ENCODE results near the gene CPD. TPM values are rescaled to one million over a fixed set of nuclear protein-coding genes. Genes with fewer than 3 reads are reported as not detected.
"Not testable (repeated sequence)": the region's sequence is repeated elsewhere in the genome, so short reads cannot be mapped to it uniquely, and the experiment has no call there.

Gene CPD
- total RNA-seq, 1 donor from 2014 or later, result 33.4 TPM

GRCh38 chr17:30345089-30345433 lies 33.7 kb upstream of the CPD start:
- intact Hi-C loops (cut with micrococcal nuclease), result no loop called here
- H3K4me3 Mint-ChIP-seq, result no peak overlapping the region

GRCh38 chr17:30345527-30346075 lies 33.1 kb upstream of the CPD start:
- Mint-ChIP-seq H3K27ac (no peak overlapping the region), H3K4me3 (no peak overlapping the region), H3K4me1 (peaks cover 10% of the 10 kb centered on the region), H3K36me3 (ENCODE audit: low read depth) (no peaks in the 10 kb centered on the region), H3K27me3 (no peaks in the 10 kb centered on the region), H3K9me3 (no peaks in the 10 kb centered on the region)
- intact Hi-C loops (cut with micrococcal nuclease), result no loop called here
- DNase-seq, result no peak

More at GRCh38 chr17:30345089-30345433, 33.7 kb upstream of the CPD start:
- no peaks in the 10 kb centered on the region for H3K9me3 Mint-ChIP-seq
- no peak for DNase-seq
- H3K27ac Mint-ChIP-seq, result no peak overlapping the region
- H3K36me3 Mint-ChIP-seq (ENCODE audit: low read depth), result no peaks in the 10 kb centered on the region
- H3K4me1 Mint-ChIP-seq, result peaks cover 13% of the 10 kb centered on the region
- no peaks in the 10 kb centered on the region for H3K27me3 Mint-ChIP-seq

GRCh38 chr17:30346221-30346795 lies 32.4 kb upstream of the CPD start:
- Mint-ChIP-seq H3K27ac (no peak overlapping the region), H3K27me3 (no peaks in the 10 kb centered on the region), H3K4me3 (no peak overlapping the region), H3K9me3 (no peaks in the 10 kb centered on the region), H3K4me1 (peaks cover 10% of the 10 kb centered on the region), H3K36me3 (ENCODE audit: low read depth) (no peaks in the 10 kb centered on the region)
- intact Hi-C loops (cut with micrococcal nuclease), result no loop called here
- no peak for DNase-seq

DNA sequence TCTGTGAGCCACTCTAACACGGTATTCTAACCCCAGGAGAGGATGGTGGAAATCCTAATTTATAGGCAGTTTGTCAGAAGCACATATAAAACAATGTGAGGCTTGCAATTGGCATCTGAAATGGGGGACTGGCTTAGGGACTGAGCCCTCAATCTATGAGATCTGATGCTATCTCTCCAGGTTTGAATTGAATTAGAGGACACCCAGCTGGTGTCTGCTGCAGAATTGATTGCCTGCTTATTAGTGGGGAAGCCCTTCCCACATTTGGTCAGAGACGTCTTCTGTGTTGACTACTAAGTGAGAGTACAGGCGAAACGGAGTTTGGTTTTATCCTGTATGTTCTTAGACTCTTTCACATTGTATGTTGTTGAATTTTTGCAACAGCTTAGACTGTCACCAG lies 31.2 kb upstream of the CPD start:
- no peak for DNase-seq
- no peaks in the 10 kb centered on the region for H3K36me3 Mint-ChIP-seq (ENCODE audit: low read depth)
- intact Hi-C loops (cut with micrococcal nuclease), result no loop called here
- peaks cover 9% of the 10 kb centered on the region for H3K4me1 Mint-ChIP-seq
- no peak overlapping the region for H3K27ac Mint-ChIP-seq
- H3K9me3 Mint-ChIP-seq, result no peaks in the 10 kb centered on the region
- H3K4me3 Mint-ChIP-seq, result no peak overlapping the region
- H3K27me3 Mint-ChIP-seq, result no peaks in the 10 kb centered on the region

GRCh38 chr17:30349252-30349651 lies 29.5 kb upstream of the CPD start:
- no peaks in the 10 kb centered on the region for H3K27me3 Mint-ChIP-seq
- H3K4me3 Mint-ChIP-seq, result no peak overlapping the region
- intact Hi-C loops (cut with micrococcal nuclease), result no loop called here
- H3K27ac Mint-ChIP-seq, result no peak overlapping the region
- no peaks in the 10 kb centered on the region for H3K9me3 Mint-ChIP-seq
- H3K4me1 Mint-ChIP-seq, result peaks cover 9% of the 10 kb centered on the region
- DNase-seq, result no peak
- no peaks in the 10 kb centered on the region for H3K36me3 Mint-ChIP-seq (ENCODE audit: low read depth)

- H3K4me1 Mint-ChIP-seq; H3K9me3 Mint-ChIP-seq; intact Hi-C loops (cut with micrococcal nuclease); H3K4me3 Mint-ChIP-seq; DNase-seq; H3K36me3 Mint-ChIP-seq (ENCODE audit: low read depth); H3K27me3 Mint-ChIP-seq; H3K27ac Mint-ChIP-seq: not testable (repeated sequence)
Measured at GRCh38 chr17:30351263-30351662, 27.5 kb upstream of the CPD start.

DNA sequence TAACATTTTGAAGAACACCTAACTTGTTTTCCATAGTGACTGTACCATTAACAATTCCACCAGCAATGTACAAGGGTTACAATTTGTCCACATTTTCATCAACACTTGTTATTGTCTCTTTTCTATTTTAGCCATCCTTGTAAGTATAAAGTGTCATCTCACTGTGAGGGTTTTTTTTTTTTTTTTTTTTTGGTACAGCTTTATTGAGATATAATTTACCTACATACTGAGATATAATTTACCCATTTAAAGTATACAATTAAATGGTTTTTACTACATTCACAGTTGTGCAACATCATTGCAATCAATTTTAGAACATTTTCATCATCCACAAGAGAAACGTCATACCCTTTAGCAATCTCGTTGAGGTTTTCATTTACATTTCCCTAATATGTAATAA lies 27.0 kb upstream of the CPD start:
- Mint-ChIP-seq H3K27ac (no peak overlapping the region), H3K4me1 (peaks cover 9% of the 10 kb centered on the region), H3K36me3 (ENCODE audit: low read depth) (no peaks in the 10 kb centered on the region), H3K4me3 (no peak overlapping the region), H3K9me3 (peaks cover 6% of the 10 kb centered on the region), H3K27me3 (no peaks in the 10 kb centered on the region)
- DNase-seq, result no peak
- intact Hi-C loops (cut with micrococcal nuclease), result no loop called here

- no peaks in the 10 kb centered on the region for H3K27me3 Mint-ChIP-seq
- H3K27ac Mint-ChIP-seq, result no peak overlapping the region
- H3K9me3 Mint-ChIP-seq, result peaks cover 6% of the 10 kb centered on the region
- H3K4me3 Mint-ChIP-seq, result no peak overlapping the region
- intact Hi-C loops (cut with micrococcal nuclease), result no loop called here
- no peak for DNase-seq
- no peaks in the 10 kb centered on the region for H3K36me3 Mint-ChIP-seq (ENCODE audit: low read depth)
- H3K4me1 Mint-ChIP-seq, result peaks cover 9% of the 10 kb centered on the region
Measured at GRCh38 chr17:30352240-30352814, 26.4 kb upstream of the CPD start.

- Mint-ChIP-seq H3K4me1 (peaks cover 9% of the 10 kb centered on the region), H3K27me3 (no peaks in the 10 kb centered on the region), H3K27ac (no peak overlapping the region), H3K36me3 (ENCODE audit: low read depth) (no peaks in the 10 kb centered on the region), H3K4me3 (no peak overlapping the region), H3K9me3 (peaks cover 6% of the 10 kb centered on the region)
- intact Hi-C loops (cut with micrococcal nuclease), result no loop called here
- no peak for DNase-seq
Measured at GRCh38 chr17:30354701-30355100, 24.0 kb upstream of the CPD start.

DNA sequence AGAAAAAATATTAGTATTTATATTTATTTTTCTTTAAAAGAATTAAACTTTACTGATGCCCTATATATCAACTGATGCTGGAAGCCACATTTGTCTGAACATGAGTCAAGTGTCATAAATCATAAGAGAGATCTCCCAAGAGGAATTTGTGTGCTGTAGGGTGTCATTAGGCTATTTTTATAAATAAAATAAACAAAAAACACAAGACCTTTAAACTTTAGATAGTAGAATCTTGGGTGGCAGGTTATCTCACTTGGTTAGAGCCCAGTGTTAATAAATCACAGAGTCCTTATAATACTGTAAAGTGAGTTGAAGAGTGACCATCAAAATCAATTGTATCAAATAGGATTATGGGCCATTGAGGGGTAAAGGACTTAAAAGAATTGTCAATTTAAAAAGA lies 21.3 kb upstream of the CPD start:
- H3K27me3 Mint-ChIP-seq, result no peaks in the 10 kb centered on the region
- peaks cover 8% of the 10 kb centered on the region for H3K36me3 Mint-ChIP-seq (ENCODE audit: low read depth)
- H3K4me1 Mint-ChIP-seq, result peaks cover 10% of the 10 kb centered on the region
- no peak for DNase-seq
- peaks cover 10% of the 10 kb centered on the region for H3K9me3 Mint-ChIP-seq
- no peak overlapping the region for H3K27ac Mint-ChIP-seq
- intact Hi-C loops (cut with micrococcal nuclease), result no loop called here
- no peak overlapping the region for H3K4me3 Mint-ChIP-seq

- H3K4me3 Mint-ChIP-seq, result no peak overlapping the region
- H3K9me3 Mint-ChIP-seq, result peaks cover 10% of the 10 kb centered on the region
- H3K4me1 Mint-ChIP-seq, result peaks cover 14% of the 10 kb centered on the region
- H3K27ac Mint-ChIP-seq, result no peak overlapping the region
- DNase-seq, result no peak
- intact Hi-C loops (cut with micrococcal nuclease), result no loop called here
- no peaks in the 10 kb centered on the region for H3K27me3 Mint-ChIP-seq
- H3K36me3 Mint-ChIP-seq (ENCODE audit: low read depth), result peaks cover 8% of the 10 kb centered on the region
Measured at GRCh38 chr17:30358055-30358760, 20.5 kb upstream of the CPD start.

GRCh38 chr17:30360086-30360808 lies 18.5 kb upstream of the CPD start:
- H3K36me3 Mint-ChIP-seq (ENCODE audit: low read depth), result peaks cover 11% of the 10 kb centered on the region
- H3K4me3 Mint-ChIP-seq, result no peak overlapping the region
- peaks cover 12% of the 10 kb centered on the region for H3K9me3 Mint-ChIP-seq
- H3K27ac Mint-ChIP-seq, result no peak overlapping the region
- no peak for DNase-seq
- peaks cover 3% of the 10 kb centered on the region for H3K27me3 Mint-ChIP-seq
- H3K4me1 Mint-ChIP-seq, result peaks cover 19% of the 10 kb centered on the region
- intact Hi-C loops (cut with micrococcal nuclease), result no loop called here

GRCh38 chr17:30361766-30362279 lies 16.9 kb upstream of the CPD start:
- Mint-ChIP-seq H3K9me3 (peaks cover 15% of the 10 kb centered on the region), H3K27me3 (peaks cover 3% of the 10 kb centered on the region), H3K4me1 (peaks cover 26% of the 10 kb centered on the region), H3K27ac (no peak overlapping the region), H3K4me3 (no peak overlapping the region), H3K36me3 (ENCODE audit: low read depth) (peaks cover 11% of the 10 kb centered on the region)
- intact Hi-C loops (cut with micrococcal nuclease), result loop anchor here (2.0 kb wide), 1 partner anchor 21 kb away; no protein-coding TSS in a partner anchor
- no peak for DNase-seq

All from activated CD4-positive, alpha-beta T cell treated with anti-CD3 and anti-CD28 coated beads, Interleukin-2, amount 10 ng/mL, durations not matched to agents 24 days and 14 days (primary cell).